ENCODE results near the gene MLX.
"Not testable (repeated sequence)": the region's sequence is repeated elsewhere in the genome, so short reads cannot be mapped to it uniquely, and the experiment has no call there.

The MLX gene

DNA sequence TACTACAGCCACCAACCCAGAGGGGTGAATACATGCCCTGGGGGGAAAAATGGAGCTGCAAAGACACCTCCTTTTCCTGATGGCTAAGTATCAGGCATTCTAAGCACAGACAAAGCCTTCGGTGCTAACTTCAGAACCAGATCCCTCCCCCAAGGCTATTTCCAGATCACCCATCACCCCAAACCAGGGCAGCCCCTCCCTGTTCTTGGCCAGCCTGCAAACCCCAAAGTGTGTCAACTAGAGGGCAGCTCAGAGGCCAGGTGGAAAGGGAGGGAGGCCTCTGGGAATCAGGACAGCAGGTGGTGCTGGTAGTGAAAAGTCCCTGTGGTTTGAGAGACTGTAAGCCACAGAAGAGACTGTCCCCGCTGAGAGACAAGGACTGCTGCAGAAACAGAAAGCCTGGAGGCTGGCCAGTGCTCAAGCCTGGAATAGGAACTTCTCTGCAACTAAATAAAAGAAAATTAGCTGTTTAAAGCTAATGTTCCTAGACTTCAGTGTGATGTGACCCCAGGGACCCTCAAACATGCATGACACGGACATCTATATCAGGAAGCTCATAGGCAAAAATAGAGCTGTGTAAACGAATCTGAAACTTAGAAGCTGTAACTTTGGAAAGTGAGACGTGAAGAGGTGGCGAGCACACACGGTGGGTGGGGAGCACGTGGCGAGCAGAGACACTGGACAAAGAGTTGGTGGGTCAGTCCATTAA, 51.7 kb downstream of the MLX start:
- Histone ChIP-seq H3K36me3 (ENCODE audit: control insufficient read depth in 1 of 2, insufficient read depth in 2 of 2, low read length in 2 of 2) (peaks cover 16 to 23% of the 10 kb centered on the region in 2 experiments), H3K27ac (ENCODE audit: low read depth, low read length) (no peak overlapping the region), H3K79me1 (ENCODE audit: low read length) (no peaks in the 10 kb centered on the region), H3K79me2 (ENCODE audit: control insufficient read depth, insufficient read depth, low read length, poor library complexity) (no peaks in the 10 kb centered on the region), H2AFZ (ENCODE audit: insufficient read depth, low read length, poor library complexity) (no peak overlapping the region), H3K4me3 (ENCODE audit: low read depth, low read length) (no peak overlapping the region), H3K9ac (ENCODE audit: low read length) (no peak overlapping the region), H3K23ac (ENCODE audit: low read length) (no peak overlapping the region), H4K8ac (ENCODE audit: low read depth, low read length) (no peak overlapping the region), H3K4me1 (ENCODE audit: control insufficient read depth in 1 of 2, insufficient read depth in 2 of 2, low read length in 2 of 2) (no peaks in the 10 kb centered on the region), H2BK120ac (ENCODE audit: insufficient read depth, low read length, poor library complexity) (no peak overlapping the region), H3K27me3 (ENCODE audit: insufficient read depth, low read length) (no peaks in the 10 kb centered on the region), H4K12ac (ENCODE audit: low read depth, low read length) (no peak overlapping the region), H3K18ac (ENCODE audit: low read length) (no peak overlapping the region), H2BK12ac (ENCODE audit: low read length) (no peak overlapping the region), H3K9me3 (ENCODE audit: insufficient read depth, low read depth, low read length) (peaks cover 4% of the 10 kb centered on the region), H3K14ac (ENCODE audit: low read length) (no peak overlapping the region), H2AK5ac (ENCODE audit: low read length) (no peak overlapping the region), H4K91ac (ENCODE audit: low read depth, low read length) (no peak overlapping the region), H2BK5ac (ENCODE audit: low read depth, low read length, poor library complexity) (no peak overlapping the region), H3K4me2 (ENCODE audit: low read length) (no peak overlapping the region), H3K4ac (ENCODE audit: low read depth, low read length) (no peak overlapping the region)
- no CpG with 5 or more reads among the region's 9 CpGs for WGBS (ENCODE audit: extremely low coverage, insufficient coverage, insufficient read length)
- peak; percentile 12 to 29 for DNase-seq

DNA sequence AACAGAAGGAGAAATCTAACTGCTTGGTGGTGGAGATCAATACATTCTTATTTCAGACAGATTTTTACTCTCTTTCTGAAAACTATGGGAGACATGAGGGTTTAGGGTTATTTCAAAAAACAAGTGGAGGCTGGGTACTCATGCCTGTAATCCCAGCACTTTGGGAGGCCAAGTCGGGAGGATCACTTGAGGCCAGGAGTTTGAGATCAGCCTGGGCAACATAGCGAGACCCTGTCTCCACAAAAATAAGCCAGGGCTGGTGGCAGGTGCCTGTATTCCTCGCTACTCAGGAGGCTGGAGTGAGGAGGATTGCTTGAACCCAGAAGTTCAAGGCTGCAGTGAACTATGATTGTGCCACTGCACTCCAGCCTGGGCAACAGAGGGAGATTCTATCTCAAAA, 55.1 kb downstream of the MLX start:
- H2AFZ ChIP-seq (ENCODE audit: insufficient read depth, low read length, poor library complexity); DNase-seq; H2BK5ac ChIP-seq (ENCODE audit: low read depth, low read length, poor library complexity); H4K8ac ChIP-seq (ENCODE audit: low read depth, low read length); H3K79me1 ChIP-seq (ENCODE audit: low read length); H4K91ac ChIP-seq (ENCODE audit: low read depth, low read length); H2AK5ac ChIP-seq (ENCODE audit: low read length); H3K4me1 ChIP-seq (ENCODE audit: control insufficient read depth in 1 of 2, insufficient read depth in 2 of 2, low read length in 2 of 2); H4K12ac ChIP-seq (ENCODE audit: low read depth, low read length); H2BK12ac ChIP-seq (ENCODE audit: low read length); H3K14ac ChIP-seq (ENCODE audit: low read length); H3K4me2 ChIP-seq (ENCODE audit: low read length); H3K9me3 ChIP-seq (ENCODE audit: insufficient read depth, low read depth, low read length); H3K36me3 ChIP-seq (ENCODE audit: control insufficient read depth in 1 of 2, insufficient read depth in 2 of 2, low read length in 2 of 2); H3K9ac ChIP-seq (ENCODE audit: low read length); H3K23ac ChIP-seq (ENCODE audit: low read length); H3K27ac ChIP-seq (ENCODE audit: low read depth, low read length); H2BK120ac ChIP-seq (ENCODE audit: insufficient read depth, low read length, poor library complexity); H3K4me3 ChIP-seq (ENCODE audit: low read depth, low read length); H3K79me2 ChIP-seq (ENCODE audit: control insufficient read depth, insufficient read depth, low read length, poor library complexity); H3K27me3 ChIP-seq (ENCODE audit: insufficient read depth, low read length); H3K4ac ChIP-seq (ENCODE audit: low read depth, low read length); H3K18ac ChIP-seq (ENCODE audit: low read length): not testable (repeated sequence)
- WGBS (ENCODE audit: extremely low coverage, insufficient coverage, insufficient read length), result no CpG with 5 or more reads among the region's 3 CpGs

All from trophoblast cell (in vitro differentiated cells and primary cell).